CD4-positive, alpha-beta T cell treated with Interleukin-17A for 4 hours (primary cell): ENCODE data around the gene RFXAP.

Experiments used
- DNase-seq: peaks from one replicate; pipeline ENCODE4 v3.0.0-alpha.2; 2020; ENCODE audit warnings: mixed read lengths

RFXAP gene

GRCh38 chr13:36817996-36818803 lies 822 bp upstream of the RFXAP start:
- no peak for DNase-seq

GRCh38 chr13:36819739-36820090 lies 693 bp downstream of the RFXAP start:
- peak; percentile 30 for DNase-seq

- DNase-seq, result no peak
These were observed 1.2 kb downstream of the RFXAP start for GRCh38 chr13:36820222-36820621.

DNA sequence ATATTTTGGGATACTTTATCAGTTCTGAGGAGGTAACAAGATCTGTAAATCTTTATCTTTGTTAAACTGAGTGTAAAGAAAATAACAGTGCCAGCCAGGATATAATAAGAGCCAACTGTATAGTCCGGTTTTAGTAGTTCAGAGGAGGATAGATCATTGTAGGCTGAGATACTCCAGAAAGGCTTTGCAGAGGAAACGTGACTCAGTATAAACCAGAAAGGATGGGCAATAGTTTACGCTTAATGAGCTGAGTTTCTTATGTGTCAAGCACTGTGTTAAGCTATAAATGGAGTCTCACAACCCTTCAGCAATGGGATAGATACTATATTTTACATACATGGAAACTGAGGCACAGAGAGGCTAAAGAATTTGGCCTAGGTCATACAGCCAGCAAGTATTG lies 3.8 kb downstream of the RFXAP start:
- no peak for DNase-seq

DNA sequence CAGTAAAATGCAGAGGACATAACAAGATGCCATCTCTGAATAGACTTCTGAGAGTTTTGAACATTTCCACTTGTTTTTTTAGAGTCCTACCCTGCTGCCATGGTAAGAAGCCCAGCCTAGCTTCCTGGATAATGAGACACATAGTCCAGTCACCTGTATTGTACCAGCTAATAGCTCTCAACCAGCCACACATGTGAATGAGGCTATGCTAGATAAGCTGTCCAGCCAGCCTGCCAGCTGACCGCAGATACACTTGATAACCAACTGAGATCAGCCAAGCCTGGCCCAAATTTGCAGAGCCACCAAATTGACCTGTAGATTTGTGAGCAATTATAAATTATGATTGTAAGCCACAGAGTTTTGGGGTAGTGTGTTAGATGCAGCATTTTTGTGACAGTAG lies 10.7 kb downstream of the RFXAP start:
- no peak for DNase-seq

DNA sequence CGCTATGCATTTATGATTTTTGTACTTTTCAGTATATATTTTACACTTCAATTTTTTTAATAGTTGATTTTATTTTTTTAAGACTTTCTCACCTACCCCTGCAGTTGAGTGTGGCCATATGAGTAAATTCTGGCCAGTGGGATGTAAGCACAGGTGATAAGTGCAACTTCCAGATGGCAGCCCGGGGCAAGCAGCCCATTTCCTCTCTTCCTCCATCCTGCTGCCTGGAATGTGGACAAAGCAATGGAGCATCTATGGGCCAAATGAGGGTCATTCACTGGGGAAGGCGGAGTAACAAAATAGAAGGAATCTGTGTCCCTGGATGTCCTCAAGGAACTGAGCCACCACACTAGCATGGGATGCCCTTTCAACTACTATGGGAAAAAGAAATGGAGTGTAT lies 12.3 kb downstream of the RFXAP start:
- DNase-seq, result no peak

DNA sequence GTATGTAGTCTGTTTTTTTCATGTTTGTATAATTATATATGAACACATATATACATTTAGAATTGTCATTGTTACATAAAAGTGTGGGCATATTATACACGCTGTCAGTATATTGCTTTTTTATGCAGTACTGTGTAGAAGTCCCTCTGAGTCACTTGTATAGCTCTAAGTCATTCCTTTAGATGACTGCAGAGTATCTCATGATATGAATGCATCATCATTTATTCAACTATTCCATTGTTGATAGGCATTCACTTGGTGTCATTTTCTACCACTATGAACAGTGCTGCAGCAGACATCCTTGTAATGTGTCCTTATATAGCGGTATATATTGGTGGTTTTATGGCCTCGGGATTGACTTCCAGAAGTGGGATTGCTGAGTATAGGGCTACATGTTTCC lies 15.3 kb downstream of the RFXAP start:
- DNase-seq, result no peak

GRCh38 chr13:36837354-36838092 lies 18.5 kb downstream of the RFXAP start:
- no peak for DNase-seq

- DNase-seq, result no peak
These were observed 20.3 kb downstream of the RFXAP start for GRCh38 chr13:36839281-36839680.

DNA sequence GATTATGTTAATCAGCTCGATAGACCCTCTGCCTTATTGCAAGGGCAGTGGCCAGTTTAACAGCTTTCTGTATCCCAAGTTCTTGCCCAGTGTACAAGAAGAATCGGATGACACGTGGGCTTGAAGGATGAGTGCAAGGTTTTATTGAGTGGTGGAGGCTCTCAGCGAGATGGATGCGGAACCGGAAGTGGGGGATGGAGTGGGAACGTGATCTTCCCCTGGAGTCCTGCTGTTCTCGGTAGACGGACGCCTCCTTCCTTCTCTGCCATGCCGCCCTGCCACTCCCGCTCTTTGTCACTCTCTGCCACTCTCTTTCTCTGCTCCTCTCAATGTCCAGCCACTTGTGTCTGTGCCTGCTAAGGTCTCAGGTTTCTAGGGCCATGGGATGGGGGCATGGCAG lies 21.0 kb downstream of the RFXAP start:
- DNase-seq, result no peak

DNA sequence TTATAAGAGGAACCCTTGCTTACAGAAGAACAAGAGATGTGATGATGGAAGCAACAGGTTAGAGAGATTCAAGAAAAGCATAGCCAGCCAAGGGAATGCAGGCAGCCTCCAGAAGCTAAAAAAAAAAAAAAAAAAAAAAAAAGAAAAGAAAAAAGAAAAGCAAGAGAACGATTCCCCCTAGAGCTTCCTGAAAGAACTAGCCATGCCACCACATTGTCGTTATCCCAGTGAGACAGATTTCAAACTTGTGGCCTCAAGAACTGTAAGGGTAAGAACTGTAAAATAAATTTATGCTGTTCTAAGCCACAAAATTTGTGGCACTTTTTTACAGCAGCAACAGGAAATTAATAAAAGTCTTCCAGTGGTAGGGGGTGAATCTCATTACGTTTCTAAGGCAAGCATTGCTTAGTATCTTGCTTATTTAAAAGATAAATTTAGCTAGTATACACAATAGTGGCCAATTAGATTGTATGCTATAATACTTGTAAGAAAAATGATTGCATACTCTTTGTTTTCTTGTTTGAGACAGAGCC lies 21.8 kb downstream of the RFXAP start:
- DNase-seq, result no peak

DNA sequence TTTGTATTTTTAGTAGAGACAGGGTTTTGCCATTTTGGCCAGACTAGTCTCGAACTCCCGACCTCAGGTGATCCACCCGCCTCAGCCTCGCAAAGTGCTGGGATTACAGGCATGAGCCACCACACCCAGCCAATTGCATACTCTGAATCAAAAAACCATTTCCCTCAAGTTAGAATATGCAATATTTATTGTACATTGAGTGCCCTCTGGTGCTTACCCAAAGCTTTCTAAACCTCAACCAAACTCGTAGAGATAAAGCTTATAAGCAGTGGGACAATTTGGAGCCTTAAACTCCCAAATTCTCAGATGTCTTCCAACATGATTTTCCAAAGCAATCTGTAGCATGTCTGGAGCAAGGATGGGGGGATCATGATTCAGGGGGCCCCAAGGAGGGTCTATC lies 22.4 kb downstream of the RFXAP start:
- DNase-seq, result no peak

- no peak for DNase-seq
These were observed 28.6 kb downstream of the RFXAP start for GRCh38 chr13:36847606-36848005.

DNA sequence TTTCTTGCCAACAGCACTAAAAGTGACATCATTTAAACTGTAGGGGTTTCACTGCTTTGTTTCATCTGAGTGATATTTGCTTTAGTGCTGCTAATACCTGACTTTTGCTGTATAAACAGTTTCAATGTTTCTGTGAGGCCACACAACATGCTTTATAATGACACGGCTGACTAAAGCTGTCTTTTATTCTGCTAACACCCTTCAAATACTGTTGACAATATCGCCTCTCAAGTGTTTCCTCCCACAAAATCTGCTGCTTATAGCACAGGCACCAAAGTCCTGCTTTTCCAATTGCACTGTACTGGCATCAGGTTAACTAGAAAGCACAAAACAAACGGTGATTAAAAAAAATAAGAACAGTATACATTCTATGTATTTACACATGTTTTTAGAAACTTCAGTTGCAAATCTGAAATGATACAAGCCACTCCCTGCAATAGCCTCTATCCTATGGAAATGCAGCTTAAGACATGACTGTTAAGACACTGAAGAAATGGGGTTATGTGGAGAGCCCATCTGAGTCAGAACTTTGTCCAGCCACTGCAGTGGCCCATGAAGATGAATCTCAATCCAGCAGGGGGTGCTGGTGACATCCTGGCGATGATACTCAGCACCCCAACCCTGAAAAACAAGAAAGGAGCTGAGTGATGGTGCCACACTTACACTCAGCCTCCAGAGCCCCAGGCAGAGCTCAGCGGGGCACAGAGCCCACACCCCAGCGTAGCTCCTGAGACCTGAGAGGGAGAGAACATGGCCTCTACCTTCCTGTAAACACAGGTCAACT lies 29.4 kb downstream of the RFXAP start:
- DNase-seq, result no peak

GRCh38 chr13:36850790-36851438 lies 31.9 kb downstream of the RFXAP start:
- no peak for DNase-seq

GRCh38 chr13:36857253-36857652 lies 38.2 kb downstream of the RFXAP start:
- DNase-seq, result no peak

DNA sequence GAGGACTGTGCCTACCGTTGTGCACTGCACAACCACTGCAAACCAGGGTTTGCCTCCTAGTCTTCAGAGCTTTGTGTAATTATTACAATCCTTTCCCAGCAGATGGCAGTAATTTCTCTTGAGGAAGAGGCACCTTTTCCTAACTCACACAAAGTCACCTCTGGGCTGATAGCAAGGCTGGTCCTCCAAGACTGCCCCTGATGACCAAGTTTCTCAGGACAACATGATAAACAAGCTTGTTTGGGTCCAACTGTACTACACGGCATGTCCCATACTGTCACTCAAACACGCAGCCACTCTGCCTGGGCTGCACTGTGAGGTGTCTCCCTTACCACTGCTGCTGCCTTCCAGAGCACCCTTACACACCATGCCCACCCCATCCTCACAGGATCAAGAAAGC lies 39.3 kb downstream of the RFXAP start:
- no peak for DNase-seq

GRCh38 chr13:36859259-36859658 lies 40.2 kb downstream of the RFXAP start:
- no peak for DNase-seq

DNA sequence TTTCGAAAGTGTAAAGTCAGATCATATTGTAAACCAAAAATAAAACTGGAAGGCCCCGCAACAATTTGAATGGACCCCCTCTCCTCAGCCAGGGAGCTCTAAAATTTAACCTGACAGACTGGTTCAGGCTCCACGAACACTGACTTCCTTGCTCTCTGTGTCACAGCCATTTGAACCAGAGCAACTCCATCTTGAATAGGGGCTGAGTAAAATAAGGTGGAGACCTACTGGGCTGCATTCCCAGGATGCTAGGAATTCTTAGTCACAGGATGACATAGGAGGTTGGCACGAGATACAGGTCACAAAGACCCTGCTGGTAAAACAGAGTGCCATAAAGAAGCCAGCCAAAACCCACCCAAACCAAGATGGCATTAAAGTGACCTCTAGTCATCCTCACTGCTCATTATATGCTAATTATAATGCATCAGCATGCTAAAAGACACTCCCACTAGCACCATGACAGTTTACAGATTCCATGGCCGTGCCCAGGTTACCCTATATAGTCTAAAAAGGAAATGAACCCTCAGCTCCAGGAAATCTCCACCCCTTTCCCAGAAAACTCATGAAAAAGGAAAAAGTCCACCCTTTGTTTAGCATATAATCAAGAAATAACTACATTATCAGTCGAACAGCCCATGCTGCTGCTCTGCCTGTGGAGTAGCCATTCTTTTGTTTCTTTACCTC lies 43.1 kb downstream of the RFXAP start:
- DNase-seq, result no peak

DNA sequence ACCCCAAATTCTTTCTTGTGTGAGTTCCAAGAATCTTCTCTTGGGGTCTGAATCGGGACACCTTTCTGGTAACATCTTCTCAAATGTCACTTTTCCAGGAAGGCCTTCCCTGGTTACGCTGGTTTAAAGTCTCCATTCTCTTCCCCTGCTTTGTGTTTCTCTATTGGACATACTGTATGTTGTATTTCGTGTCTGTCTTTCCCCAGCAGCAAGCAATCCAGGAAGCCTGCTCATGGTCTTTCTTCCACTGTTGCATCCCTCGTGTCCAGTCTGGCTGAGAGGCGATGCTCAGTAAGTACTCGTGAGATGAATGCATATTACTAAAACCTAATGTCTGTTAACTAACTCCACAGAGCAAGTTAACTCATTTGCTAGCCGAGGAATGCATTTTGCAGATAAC lies 43.7 kb downstream of the RFXAP start:
- no peak for DNase-seq

DNA sequence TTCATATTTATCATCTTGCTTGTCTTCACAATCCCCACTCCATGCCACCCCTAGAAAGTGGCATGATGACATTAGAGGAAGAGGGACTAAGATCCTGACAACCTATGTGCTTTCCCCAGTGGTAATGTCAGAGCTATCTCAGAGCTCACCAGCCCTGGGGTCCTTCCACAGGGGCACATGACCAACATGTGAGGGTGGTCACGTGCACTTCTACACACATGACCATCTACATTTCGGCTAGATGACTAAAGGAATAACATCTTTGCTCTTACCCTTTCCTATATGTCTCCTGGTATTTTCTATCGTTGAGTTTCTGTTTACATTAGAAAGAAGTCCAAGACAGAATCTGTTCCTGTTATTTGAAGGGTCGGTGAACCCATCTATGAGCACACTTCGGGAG lies 46.2 kb downstream of the RFXAP start:
- DNase-seq, result no peak

- no peak for DNase-seq
These were observed 47.2 kb downstream of the RFXAP start for GRCh38 chr13:36866232-36866631.
